ENCODE measurements around the gene HIPK2. TPM values are rescaled to one million over a fixed set of nuclear protein-coding genes. Genes with fewer than 3 reads are reported as not detected.

Gene HIPK2
- total and polyA plus RNA-seq, 2 experiments from 2014 or later = 18.2 to 22.9 TPM

DNA sequence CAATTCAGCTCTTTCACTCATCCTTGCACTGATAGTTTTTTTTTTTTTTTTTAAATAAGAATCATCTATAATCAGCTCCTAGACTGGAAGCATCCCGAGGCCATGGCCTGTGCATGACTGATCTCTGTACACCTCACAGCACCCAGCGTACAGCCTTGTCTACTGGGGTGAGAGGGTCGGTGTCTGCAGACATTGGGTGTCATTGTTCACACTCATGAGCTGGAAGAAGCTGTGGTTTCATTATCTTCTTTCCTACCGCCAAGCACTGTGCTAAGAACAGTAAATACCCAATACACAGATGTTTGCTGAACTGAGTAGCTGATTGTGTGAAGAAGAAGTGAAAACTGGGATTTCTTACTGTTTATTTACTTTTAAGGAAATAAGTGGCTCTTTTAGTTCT, 130.7 kb downstream of the HIPK2 start:
- 85% methylated on average over 4 of the region's 4 CpGs for WGBS (ENCODE audit: low lambda C conversion rate, missing lambda C conversion rate)
- TF ChIP-seq EZH2 (IDR thresholded peaks at IDR 0.05; ENCODE audit: borderline replicate concordance) (no peak), EZH2phosphoT487 (IDR thresholded peaks at IDR 0.05; ENCODE audit: low read depth, severe bottlenecking, unreplicated experiment) (no peak)
- TF ChIP-seq, protein P1, sequence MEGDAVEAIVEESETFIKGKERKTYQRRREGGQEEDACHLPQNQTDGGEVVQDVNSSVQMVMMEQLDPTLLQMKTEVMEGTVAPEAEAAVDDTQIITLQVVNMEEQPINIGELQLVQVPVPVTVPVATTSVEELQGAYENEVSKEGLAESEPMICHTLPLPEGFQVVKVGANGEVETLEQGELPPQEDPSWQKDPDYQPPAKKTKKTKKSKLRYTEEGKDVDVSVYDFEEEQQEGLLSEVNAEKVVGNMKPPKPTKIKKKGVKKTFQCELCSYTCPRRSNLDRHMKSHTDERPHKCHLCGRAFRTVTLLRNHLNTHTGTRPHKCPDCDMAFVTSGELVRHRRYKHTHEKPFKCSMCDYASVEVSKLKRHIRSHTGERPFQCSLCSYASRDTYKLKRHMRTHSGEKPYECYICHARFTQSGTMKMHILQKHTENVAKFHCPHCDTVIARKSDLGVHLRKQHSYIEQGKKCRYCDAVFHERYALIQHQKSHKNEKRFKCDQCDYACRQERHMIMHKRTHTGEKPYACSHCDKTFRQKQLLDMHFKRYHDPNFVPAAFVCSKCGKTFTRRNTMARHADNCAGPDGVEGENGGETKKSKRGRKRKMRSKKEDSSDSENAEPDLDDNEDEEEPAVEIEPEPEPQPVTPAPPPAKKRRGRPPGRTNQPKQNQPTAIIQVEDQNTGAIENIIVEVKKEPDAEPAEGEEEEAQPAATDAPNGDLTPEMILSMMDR (IDR thresholded peaks at IDR 0.05; ENCODE audit: poor library complexity) = no peak
- Histone ChIP-seq H3K27me3 (no peaks in the 10 kb centered on the region), H3K79me2 (peaks cover 54% of the 10 kb centered on the region), H3K27ac (no peak overlapping the region), H3K4me3 (no peak overlapping the region), H2AFZ (no peak overlapping the region), H3K9me2 (replicated peaks; ENCODE audit: insufficient read depth) (no peaks in the 10 kb centered on the region), H3K9me3 (ENCODE audit: low read depth) (no peaks in the 10 kb centered on the region), H3K4me1 (ENCODE audit: insufficient read depth) (peaks cover 19% of the 10 kb centered on the region), H3K4me2 (no peak overlapping the region), H4K20me1 (ENCODE audit: insufficient read depth, poor library complexity, severe bottlenecking) (no peaks in the 10 kb centered on the region), H3K36me3 (replicated peaks; ENCODE audit: insufficient read depth, low read depth) (no peaks in the 10 kb centered on the region)
- no peak for DNase-seq (ENCODE audit: low spot score)

DNA sequence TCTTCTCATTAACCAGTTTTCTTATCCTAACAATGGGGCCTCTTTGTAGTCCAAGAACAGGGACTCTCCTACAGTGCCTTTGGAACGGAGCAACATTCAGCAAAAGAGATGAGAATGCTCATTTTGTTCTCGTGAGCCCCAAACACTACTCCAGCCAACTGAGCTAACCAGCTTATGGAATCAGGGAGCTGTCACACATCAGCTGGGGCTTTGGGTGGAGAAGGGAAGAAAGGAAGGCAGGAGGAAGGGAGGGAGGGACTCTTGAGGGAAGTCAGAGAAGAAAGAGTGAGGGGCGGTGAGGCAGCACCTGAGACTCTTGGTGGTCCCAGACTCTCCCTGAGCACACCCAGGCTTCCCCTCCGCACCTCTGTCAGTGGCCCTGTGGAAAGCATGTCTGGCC, 131.2 kb downstream of the HIPK2 start:
- H3K27me3 ChIP-seq = no peaks in the 10 kb centered on the region
- H3K36me3 ChIP-seq (replicated peaks; ENCODE audit: insufficient read depth, low read depth) = no peaks in the 10 kb centered on the region
- 87% methylated on average over 4 of the region's 4 CpGs for WGBS (ENCODE audit: low lambda C conversion rate, missing lambda C conversion rate)
- no peaks in the 10 kb centered on the region for H4K20me1 ChIP-seq (ENCODE audit: insufficient read depth, poor library complexity, severe bottlenecking)
- H3K27ac ChIP-seq = no peak overlapping the region
- no peak for DNase-seq (ENCODE audit: low spot score)
- no peaks in the 10 kb centered on the region for H3K9me3 ChIP-seq (ENCODE audit: low read depth)
- peaks cover 16% of the 10 kb centered on the region for H3K4me1 ChIP-seq (ENCODE audit: insufficient read depth)
- no peak overlapping the region for H3K4me3 ChIP-seq
- TF ChIP-seq EZH2 (IDR thresholded peaks at IDR 0.05; ENCODE audit: borderline replicate concordance) = no peak
- no peak for TF ChIP-seq EZH2phosphoT487 (IDR thresholded peaks at IDR 0.05; ENCODE audit: low read depth, severe bottlenecking, unreplicated experiment)
- TF ChIP-seq, protein P1 (IDR thresholded peaks at IDR 0.05; ENCODE audit: poor library complexity) = no peak
- peaks cover 59% of the 10 kb centered on the region for H3K79me2 ChIP-seq
- H2AFZ ChIP-seq = no peak overlapping the region
- no peak overlapping the region for H3K4me2 ChIP-seq
- H3K9me2 ChIP-seq (replicated peaks; ENCODE audit: insufficient read depth) = no peaks in the 10 kb centered on the region

DNA sequence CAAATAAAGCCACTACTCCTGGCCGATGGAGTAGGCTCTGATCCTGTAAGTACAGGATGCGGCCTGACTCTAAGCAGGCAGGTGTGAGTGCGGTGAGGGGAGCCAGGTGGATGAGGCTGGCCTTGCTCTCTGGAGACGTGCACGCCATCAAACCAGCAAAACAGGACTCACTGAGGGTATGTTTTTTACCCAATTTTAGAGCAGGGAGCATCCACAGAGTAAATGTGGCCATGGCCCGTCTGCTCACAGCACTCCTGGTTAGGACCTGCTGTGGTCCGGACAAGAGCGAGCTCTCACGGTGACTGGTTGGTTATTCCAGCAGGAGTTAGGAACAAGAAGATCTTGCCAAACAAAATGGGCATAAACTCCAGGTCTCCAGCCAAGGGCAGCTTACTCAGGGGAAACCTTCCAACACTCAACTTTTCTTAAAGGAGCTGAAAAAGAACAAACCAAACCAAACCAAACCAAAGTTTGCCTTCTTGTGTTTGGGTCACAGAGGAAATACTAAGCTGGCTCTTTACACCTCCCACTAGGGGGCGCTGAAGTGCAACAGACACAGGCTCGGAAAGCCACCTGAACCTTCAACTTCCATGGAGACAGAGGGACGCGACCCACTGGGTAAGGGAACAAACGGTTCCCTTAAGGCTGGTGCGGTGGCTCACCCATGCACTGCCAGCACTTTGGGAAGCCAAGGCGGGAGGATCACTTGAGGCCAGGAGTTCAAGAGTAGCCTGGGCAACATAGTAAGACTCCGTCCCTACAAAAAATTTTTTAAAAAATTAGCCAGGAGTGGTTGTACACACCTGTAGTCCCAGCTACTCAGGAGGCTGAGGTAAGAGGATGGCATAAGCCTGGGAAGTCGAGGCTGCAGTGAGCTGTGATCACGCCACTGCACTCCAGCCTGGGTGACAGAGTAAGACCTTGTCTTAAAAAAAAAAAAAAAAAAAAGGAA, 131.9 kb downstream of the HIPK2 start:
- WGBS (ENCODE audit: low lambda C conversion rate, missing lambda C conversion rate) = 58% methylated on average over 19 of the region's 19 CpGs
- Histone ChIP-seq H3K36me3 (replicated peaks; ENCODE audit: insufficient read depth, low read depth) (no peaks in the 10 kb centered on the region), H3K79me2 (peaks cover 60% of the 10 kb centered on the region), H3K27me3 (no peaks in the 10 kb centered on the region), H3K4me3 (no peak overlapping the region), H3K9me2 (replicated peaks; ENCODE audit: insufficient read depth) (no peaks in the 10 kb centered on the region), H2AFZ (no peak overlapping the region), H3K4me1 (ENCODE audit: insufficient read depth) (peaks cover 16% of the 10 kb centered on the region), H3K4me2 (no peak overlapping the region), H3K27ac (no peak overlapping the region), H4K20me1 (ENCODE audit: insufficient read depth, poor library complexity, severe bottlenecking) (no peaks in the 10 kb centered on the region), H3K9me3 (ENCODE audit: low read depth) (no peaks in the 10 kb centered on the region)
- peak; percentile 91 for DNase-seq (ENCODE audit: low spot score)
- no peak for TF ChIP-seq EZH2phosphoT487 (IDR thresholded peaks at IDR 0.05; ENCODE audit: low read depth, severe bottlenecking, unreplicated experiment)
- TF ChIP-seq, protein P1 (IDR thresholded peaks at IDR 0.05; ENCODE audit: poor library complexity) = peak; percentile 89
- no peak for TF ChIP-seq EZH2 (IDR thresholded peaks at IDR 0.05; ENCODE audit: borderline replicate concordance)

Data from hepatocyte (in vitro differentiated cells).